Gastrocnemius medialis (tissue), 4 donors: Measurements from ENCODE around the gene PLA2G15.

Source experiments
- POLR2A ChIP-seq, 2 donors: fragments of 450-650 bp; IDR thresholded peaks; one replicate each; pipeline ENCODE4 v1.6.1; 2017; ENCODE audit warnings: antibody characterized with exemption in 2 of 2, mild to moderate bottlenecking in 2 of 2, moderate library complexity in 2 of 2
- TF ChIP-seq, protein P1 (sequence below), 5 experiments: fragments of 450-650 bp in 3 of 5; fragments of 200-600 bp in 2 of 5; sonication (generic) in 2 of 5; IDR thresholded peaks in 4 of 5; conservative IDR thresholded peaks in 1 of 5; 1 replicate in 4 of 5; 2 replicates in 1 of 5; pipeline ENCODE4 v1.5.1; 2016 to 2019; ENCODE audit warnings: antibody characterized with exemption in 5 of 5, mild to moderate bottlenecking in 3 of 5, moderate library complexity in 3 of 5

DNA sequence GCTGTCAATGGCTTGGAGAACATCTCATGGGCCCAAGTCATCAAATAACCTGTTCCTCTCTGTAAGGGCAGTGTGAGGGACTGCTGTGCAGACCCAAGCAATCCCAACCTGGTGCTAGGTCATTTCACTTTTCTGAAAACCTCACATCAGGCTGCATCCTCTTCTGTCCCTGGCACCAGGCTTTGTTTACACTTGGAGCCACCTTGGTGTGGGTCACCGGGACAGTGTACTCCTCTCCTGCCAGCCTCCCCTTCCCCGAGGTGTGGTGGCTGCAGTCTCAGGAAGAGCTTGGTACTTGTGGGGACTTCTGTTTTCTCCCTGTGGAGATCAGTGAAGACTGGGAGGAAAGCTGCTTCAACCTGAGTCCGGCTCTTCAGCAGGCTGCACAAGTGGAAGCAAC lies 53.1 kb downstream of the PLA2G15 start:
- TF ChIP-seq, protein P1, sequence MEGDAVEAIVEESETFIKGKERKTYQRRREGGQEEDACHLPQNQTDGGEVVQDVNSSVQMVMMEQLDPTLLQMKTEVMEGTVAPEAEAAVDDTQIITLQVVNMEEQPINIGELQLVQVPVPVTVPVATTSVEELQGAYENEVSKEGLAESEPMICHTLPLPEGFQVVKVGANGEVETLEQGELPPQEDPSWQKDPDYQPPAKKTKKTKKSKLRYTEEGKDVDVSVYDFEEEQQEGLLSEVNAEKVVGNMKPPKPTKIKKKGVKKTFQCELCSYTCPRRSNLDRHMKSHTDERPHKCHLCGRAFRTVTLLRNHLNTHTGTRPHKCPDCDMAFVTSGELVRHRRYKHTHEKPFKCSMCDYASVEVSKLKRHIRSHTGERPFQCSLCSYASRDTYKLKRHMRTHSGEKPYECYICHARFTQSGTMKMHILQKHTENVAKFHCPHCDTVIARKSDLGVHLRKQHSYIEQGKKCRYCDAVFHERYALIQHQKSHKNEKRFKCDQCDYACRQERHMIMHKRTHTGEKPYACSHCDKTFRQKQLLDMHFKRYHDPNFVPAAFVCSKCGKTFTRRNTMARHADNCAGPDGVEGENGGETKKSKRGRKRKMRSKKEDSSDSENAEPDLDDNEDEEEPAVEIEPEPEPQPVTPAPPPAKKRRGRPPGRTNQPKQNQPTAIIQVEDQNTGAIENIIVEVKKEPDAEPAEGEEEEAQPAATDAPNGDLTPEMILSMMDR (IDR thresholded peaks at IDR 0.05 in 4 of 5, conservative IDR thresholded peaks at IDR 0.05 in 1 of 5), result no peak
- TF ChIP-seq POLR2A (IDR thresholded peaks at IDR 0.05), result no peak
